Ascending aorta (tissue), 2 donors: ENCODE results near the gene CKS1B. TPM values are rescaled to one million over a fixed set of nuclear protein-coding genes. Genes with fewer than 3 reads are reported as not detected.

Experiments used
- DNase-seq, 2 donors: peaks; one replicate each; pipeline ENCODE4 v3.0.0-alpha.2; 2019; ENCODE audit warnings: low spot score in 2 of 2
- H3K27ac ChIP-seq, 2 donors: fragments of 200-600 bp; sonication (generic); one replicate each; pipeline ENCODE4 v1.5.1; 2016 to 2017; ENCODE audit warnings: mild to moderate bottlenecking in 1 of 2
- H3K27me3 ChIP-seq: fragments of 200-600 bp; sonication (generic); one replicate; pipeline ENCODE4 v1.5.1; 2017
- H3K36me3 ChIP-seq, 2 donors: fragments of 200-600 bp; sonication (generic); one replicate each; pipeline ENCODE4 v1.5.1; 2016
- H3K4me1 ChIP-seq, 2 donors: fragments of 200-600 bp; sonication (generic); one replicate each; pipeline ENCODE4 v1.5.1; 2016 to 2017; ENCODE audit warnings: mild to moderate bottlenecking in 1 of 2
- H3K4me3 ChIP-seq, 2 donors: fragments of 200-600 bp; sonication (generic); one replicate each; pipeline ENCODE4 v1.5.1; 2016 to 2017; ENCODE audit warnings: mild to moderate bottlenecking in 1 of 2
- H3K9me3 ChIP-seq, 2 donors: fragments of 200-600 bp; sonication (generic); one replicate each; pipeline ENCODE4 v1.5.1; 2016
- intact Hi-C: fragments of 100-400 bp; cut with DNase I; formaldehyde crosslinking; loops from one replicate; pipeline ENCODE4 v1.15.1; 2023
- total RNA-seq: library from RNA; depleted of rRNA; stranded (reverse); fragments of >200 nt; gene quantifications from one replicate; pipeline ENCODE4 v1.1.0, GENCODE V29; 2016
- TF ChIP-seq, protein P1 (sequence below), 3 experiments: fragments of 200-600 bp in 2 of 3; fragments of 450-650 bp in 1 of 3; sonication (generic) in 2 of 3; IDR thresholded peaks; one replicate each; pipeline ENCODE4 v1.5.1; 2016 to 2019; ENCODE audit warnings: antibody characterized with exemption in 3 of 3, mild to moderate bottlenecking in 1 of 3, moderate library complexity in 1 of 3

The CKS1B gene
- total RNA-seq, 1 donor from 2014 or later: 40.4 TPM

DNA sequence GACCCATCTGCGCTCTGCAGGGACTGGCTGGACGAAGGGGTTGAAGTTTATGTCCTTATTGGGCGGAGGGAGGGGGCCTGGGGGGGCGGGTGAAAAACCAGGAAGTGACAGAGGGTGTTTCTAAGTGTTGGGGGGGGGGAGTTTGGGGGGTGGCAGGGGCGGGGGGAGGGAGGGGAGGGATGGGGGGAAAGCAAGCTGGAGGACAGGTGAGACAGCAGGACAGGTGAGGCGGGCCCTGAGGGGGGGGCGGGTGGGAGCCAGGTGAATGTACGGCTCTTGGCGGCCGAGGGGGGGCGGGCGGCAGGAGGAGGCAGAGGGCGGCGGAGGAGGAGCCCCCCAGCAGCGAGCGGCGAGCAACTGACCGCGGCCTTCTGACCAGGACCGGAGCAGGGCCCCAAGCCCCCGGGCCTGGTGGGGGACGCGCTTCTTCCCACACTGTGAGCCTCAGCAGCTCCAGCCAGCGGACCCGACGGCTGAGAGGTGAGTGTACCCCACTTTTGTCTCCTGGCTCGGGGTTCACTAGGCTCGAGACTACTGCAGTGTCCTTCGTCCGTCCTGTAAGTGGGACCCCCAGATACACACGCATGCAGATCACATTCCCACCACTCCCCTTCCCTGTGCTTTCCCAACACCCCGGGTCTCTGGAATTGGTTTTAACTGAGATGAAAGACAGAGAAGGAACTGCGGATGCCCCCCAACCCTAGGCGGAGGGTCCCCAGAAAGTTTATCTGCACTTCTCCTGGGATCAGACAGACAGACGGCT lies 28.2 kb downstream of the CKS1B start, which contains the start of gene ZBTB7B:
TSS of gene ZBTB7B (plus strand) at position 339 of the 763 bp plus-strand sequence. CDS start 11,859 bp downstream, outside the sequence.
- no peak for DNase-seq
- H3K36me3 ChIP-seq: no peaks in the 10 kb centered on the region
- no peaks in the 10 kb centered on the region for H3K9me3 ChIP-seq
- peak within 1 kb of the TSS; percentile 92 to 94 for H3K4me3 ChIP-seq
- intact Hi-C loops: loop anchor here (1.0 to 5.0 kb wide), 6 partner anchors 28 to 960 kb away; partner anchors contain the start of genes ADAM15, ATP8B2, CKS1B and SLC50A1
- H3K27me3 ChIP-seq: no peaks in the 10 kb centered on the region
- peaks cover 22 to 48% of the 10 kb centered on the region in 2 donors for H3K4me1 ChIP-seq
- TF ChIP-seq, protein P1, sequence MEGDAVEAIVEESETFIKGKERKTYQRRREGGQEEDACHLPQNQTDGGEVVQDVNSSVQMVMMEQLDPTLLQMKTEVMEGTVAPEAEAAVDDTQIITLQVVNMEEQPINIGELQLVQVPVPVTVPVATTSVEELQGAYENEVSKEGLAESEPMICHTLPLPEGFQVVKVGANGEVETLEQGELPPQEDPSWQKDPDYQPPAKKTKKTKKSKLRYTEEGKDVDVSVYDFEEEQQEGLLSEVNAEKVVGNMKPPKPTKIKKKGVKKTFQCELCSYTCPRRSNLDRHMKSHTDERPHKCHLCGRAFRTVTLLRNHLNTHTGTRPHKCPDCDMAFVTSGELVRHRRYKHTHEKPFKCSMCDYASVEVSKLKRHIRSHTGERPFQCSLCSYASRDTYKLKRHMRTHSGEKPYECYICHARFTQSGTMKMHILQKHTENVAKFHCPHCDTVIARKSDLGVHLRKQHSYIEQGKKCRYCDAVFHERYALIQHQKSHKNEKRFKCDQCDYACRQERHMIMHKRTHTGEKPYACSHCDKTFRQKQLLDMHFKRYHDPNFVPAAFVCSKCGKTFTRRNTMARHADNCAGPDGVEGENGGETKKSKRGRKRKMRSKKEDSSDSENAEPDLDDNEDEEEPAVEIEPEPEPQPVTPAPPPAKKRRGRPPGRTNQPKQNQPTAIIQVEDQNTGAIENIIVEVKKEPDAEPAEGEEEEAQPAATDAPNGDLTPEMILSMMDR (IDR thresholded peaks at IDR 0.05): no peak
- peak within 1 kb of the TSS; percentile 97 to 98 for H3K27ac ChIP-seq

DNA sequence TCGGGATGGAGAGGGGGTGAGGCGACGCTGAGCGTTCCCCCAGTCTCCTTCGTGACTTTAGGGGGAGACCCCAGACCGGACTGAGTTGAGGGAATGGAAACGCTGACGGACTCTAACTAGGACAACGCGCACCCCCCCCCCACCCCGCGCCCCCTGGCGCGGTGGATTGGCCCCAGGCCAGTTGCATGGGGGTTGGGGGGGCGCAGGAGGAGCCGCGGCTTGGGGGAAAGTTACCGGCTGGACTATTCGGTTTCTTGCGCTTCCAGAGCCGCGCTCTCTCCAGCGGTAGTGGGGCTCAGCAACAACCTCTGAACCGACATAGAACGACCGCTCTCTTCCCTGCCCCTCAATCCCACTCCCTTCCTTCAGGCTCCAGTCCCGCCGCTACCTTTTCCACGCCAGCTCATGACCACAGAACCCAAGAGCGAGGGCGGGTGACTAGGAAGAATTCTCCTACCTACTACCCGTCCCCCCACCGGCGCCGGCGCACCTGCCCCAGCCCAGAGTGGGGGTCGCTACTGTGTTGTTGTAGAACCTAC lies 28.8 kb downstream of the CKS1B start:
- peak in 1 of 2 donors; percentile 79 for DNase-seq
- H3K36me3 ChIP-seq: no peaks in the 10 kb centered on the region
- H3K9me3 ChIP-seq: no peaks in the 10 kb centered on the region
- intact Hi-C loops: loop anchor here (2.0 to 5.0 kb wide), 4 partner anchors 48 to 959 kb away; partner anchors contain the start of genes ADAM15, ATP8B2 and SLC50A1
- H3K4me3 ChIP-seq: peak overlapping the region; percentile 92 to 94
- no peaks in the 10 kb centered on the region for H3K27me3 ChIP-seq
- H3K27ac ChIP-seq: peak overlapping the region; percentile 97 to 98
- H3K4me1 ChIP-seq: peaks cover 25 to 55% of the 10 kb centered on the region in 2 donors
- TF ChIP-seq, protein P1 (IDR thresholded peaks at IDR 0.05): no peak

DNA sequence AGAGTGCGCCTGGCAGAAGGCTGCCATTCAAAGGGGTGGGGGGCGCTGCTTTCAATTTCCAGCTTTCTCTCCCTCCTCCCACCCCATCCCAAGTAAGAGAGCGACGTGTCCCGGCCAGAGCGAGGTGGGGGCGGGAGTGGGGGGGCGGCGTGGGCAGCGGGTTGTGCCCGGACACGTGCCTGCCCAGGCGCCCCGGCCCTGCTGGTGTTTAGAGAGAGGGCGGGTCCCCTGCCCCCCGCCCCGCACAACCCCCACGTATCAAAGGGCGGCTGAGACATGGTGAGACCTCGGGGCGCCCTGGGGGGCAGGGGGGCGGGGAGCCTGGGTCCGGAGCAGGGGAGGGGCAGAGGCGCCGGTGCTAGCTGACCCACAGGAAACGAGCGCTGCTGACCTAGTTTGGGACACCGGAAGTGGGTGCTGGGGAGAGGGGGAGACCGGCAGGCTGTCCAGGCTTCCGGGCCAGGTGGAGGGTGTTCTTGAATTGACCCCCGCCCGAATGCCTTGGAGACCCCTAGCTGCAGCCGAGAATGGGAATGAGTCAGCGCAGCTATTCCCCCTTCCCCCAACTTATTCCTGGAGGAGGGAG lies 29.4 kb downstream of the CKS1B start:
- Histone ChIP-seq H3K4me1 (peaks cover 25 to 56% of the 10 kb centered on the region in 2 donors), H3K27ac (peak overlapping the region; percentile 97 to 98), H3K36me3 (no peaks in the 10 kb centered on the region), H3K9me3 (no peaks in the 10 kb centered on the region), H3K4me3 (peak overlapping the region; percentile 92 to 94), H3K27me3 (no peaks in the 10 kb centered on the region)
- intact Hi-C loops: loop anchor here (2.0 to 5.0 kb wide), 4 partner anchors 47 to 958 kb away; partner anchors contain the start of genes ADAM15, ATP8B2 and SLC50A1
- TF ChIP-seq, protein P1 (IDR thresholded peaks at IDR 0.05): no peak
- DNase-seq: peak in 1 of 2 donors; percentile 88

DNA sequence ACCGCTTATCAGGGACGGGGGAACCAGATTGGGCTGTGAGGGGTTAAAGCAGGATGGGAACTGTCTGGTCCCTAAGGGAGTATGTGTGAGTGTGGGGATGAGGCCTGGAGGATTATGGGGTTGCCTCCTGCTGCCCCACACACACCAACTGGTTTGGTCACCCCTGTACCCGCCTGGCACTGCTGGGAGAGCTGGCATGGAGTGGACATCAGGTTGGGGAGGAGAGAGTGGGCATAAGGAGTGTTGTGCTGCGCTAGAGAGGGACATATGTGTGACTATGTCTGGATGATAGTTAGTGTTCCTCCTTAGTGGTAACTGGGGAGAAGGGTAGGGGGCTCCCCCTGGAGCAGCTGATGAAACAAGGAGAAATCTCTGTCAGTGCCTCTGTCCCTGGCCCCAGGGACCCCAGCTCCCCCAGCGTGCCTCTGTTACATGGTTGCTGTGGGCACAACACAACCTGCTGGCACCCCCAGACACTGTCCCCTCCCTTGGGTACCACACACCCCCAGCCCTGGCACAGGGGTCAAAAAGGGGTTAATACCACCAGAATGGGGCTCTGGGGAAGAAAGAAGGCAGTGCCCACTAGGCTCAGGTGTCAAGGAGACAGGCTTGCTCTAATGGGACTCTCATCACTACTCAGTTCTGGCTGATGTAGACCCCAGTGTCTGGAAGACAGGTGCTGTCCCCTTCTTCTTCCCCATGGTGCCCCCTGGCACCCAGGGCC lies 30.0 kb downstream of the CKS1B start:
- Histone ChIP-seq H3K36me3 (no peaks in the 10 kb centered on the region), H3K9me3 (no peaks in the 10 kb centered on the region), H3K27ac (peak overlapping the region; percentile 97 to 98), H3K4me1 (peaks cover 21 to 52% of the 10 kb centered on the region in 2 donors), H3K4me3 (peak overlapping the region; percentile 92 to 94), H3K27me3 (no peaks in the 10 kb centered on the region)
- intact Hi-C loops: loop anchor here (5.0 kb wide), 3 partner anchors 133 to 958 kb away; partner anchors contain the start of genes ATP8B2 and SLC50A1
- DNase-seq: no peak
- TF ChIP-seq, protein P1 (IDR thresholded peaks at IDR 0.05): no peak
